ENCODE results near the gene ATG9B.

- TF ChIP-seq, protein P1, sequence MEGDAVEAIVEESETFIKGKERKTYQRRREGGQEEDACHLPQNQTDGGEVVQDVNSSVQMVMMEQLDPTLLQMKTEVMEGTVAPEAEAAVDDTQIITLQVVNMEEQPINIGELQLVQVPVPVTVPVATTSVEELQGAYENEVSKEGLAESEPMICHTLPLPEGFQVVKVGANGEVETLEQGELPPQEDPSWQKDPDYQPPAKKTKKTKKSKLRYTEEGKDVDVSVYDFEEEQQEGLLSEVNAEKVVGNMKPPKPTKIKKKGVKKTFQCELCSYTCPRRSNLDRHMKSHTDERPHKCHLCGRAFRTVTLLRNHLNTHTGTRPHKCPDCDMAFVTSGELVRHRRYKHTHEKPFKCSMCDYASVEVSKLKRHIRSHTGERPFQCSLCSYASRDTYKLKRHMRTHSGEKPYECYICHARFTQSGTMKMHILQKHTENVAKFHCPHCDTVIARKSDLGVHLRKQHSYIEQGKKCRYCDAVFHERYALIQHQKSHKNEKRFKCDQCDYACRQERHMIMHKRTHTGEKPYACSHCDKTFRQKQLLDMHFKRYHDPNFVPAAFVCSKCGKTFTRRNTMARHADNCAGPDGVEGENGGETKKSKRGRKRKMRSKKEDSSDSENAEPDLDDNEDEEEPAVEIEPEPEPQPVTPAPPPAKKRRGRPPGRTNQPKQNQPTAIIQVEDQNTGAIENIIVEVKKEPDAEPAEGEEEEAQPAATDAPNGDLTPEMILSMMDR (IDR thresholded peaks at IDR 0.05) = no peak
- TF ChIP-seq EZH2 (IDR thresholded peaks at IDR 0.05; ENCODE audit: borderline replicate concordance, insufficient read depth, low read depth, low read length, poor library complexity, severe bottlenecking) = no peak
Measured at GRCh38 chr7:151013356-151013732, 10.9 kb downstream of the ATG9B start.
